GM10847 (cell line): ENCODE measurements around the gene TMEM87A.

ENCODE experiments used
- POLR2A ChIP-seq: IDR thresholded peaks from 2 replicates; pipeline ENCODE4 v1.6.1; 2011; ENCODE audit not compliant: insufficient read length; ENCODE audit errors: extremely low read depth

TMEM87A gene

GRCh38 chr15:42218953-42219592 is 54.2 kb downstream of the TMEM87A start:
- TF ChIP-seq POLR2A, result no peak

- no peak for TF ChIP-seq POLR2A
Measured at GRCh38 chr15:42217568-42217967, 55.7 kb downstream of the TMEM87A start.

GRCh38 chr15:42215913-42216829 is 57.1 kb downstream of the TMEM87A start:
- TF ChIP-seq POLR2A, result no peak

- TF ChIP-seq POLR2A, result no peak
Measured at GRCh38 chr15:42214600-42214999, 58.6 kb downstream of the TMEM87A start.

- no peak for TF ChIP-seq POLR2A
Measured at GRCh38 chr15:42213511-42213910, 59.7 kb downstream of the TMEM87A start.

GRCh38 chr15:42210696-42211095 is 62.5 kb downstream of the TMEM87A start:
- no peak for TF ChIP-seq POLR2A

GRCh38 chr15:42207674-42208579 is 65.3 kb downstream of the TMEM87A start, which contains the start of gene VPS39:
TSS of gene VPS39 (minus strand) at chr15:42208304. CDS start at chr15:42208153, 151 bp downstream.
- peak; percentile 64 for TF ChIP-seq POLR2A

- no peak for TF ChIP-seq POLR2A
Measured at GRCh38 chr15:42206406-42206805, 66.8 kb downstream of the TMEM87A start.

GRCh38 chr15:42203891-42204290 is 69.3 kb downstream of the TMEM87A start:
- TF ChIP-seq POLR2A, result no peak

- TF ChIP-seq POLR2A, result no peak
Measured at GRCh38 chr15:42202653-42203052, 70.6 kb downstream of the TMEM87A start.

- TF ChIP-seq POLR2A, result no peak
Measured at GRCh38 chr15:42201801-42202200, 71.4 kb downstream of the TMEM87A start.

- no peak for TF ChIP-seq POLR2A
Measured at GRCh38 chr15:42199126-42199525, 74.1 kb downstream of the TMEM87A start.

GRCh38 chr15:42198516-42198915 is 74.7 kb downstream of the TMEM87A start:
- TF ChIP-seq POLR2A, result no peak

GRCh38 chr15:42194513-42194912 is 78.7 kb downstream of the TMEM87A start:
- no peak for TF ChIP-seq POLR2A

- TF ChIP-seq POLR2A, result no peak
Measured at GRCh38 chr15:42193383-42193782, 79.8 kb downstream of the TMEM87A start.
